IPS DF 4.7 (cell line): Measurements from ENCODE around the gene TAB2.

Experiments used
- DNase-seq: peaks from one replicate; pipeline ENCODE4 v3.0.0-alpha.2; 2013; ENCODE audit warnings: low spot score; ENCODE audit errors: extremely low read depth

The TAB2 gene

GRCh38 chr6:149409617-149410016, 92.1 kb downstream of the TAB2 start:
- no peak for DNase-seq

- DNase-seq = no peak
These were observed 93.0 kb downstream of the TAB2 start for GRCh38 chr6:149410557-149410956.

- DNase-seq = no peak
These were observed 96.5 kb downstream of the TAB2 start for GRCh38 chr6:149414009-149414408.

GRCh38 chr6:149414821-149415220, 97.3 kb downstream of the TAB2 start:
- no peak for DNase-seq

GRCh38 chr6:149419696-149420404, 102.3 kb downstream of the TAB2 start:
- no peak for DNase-seq

GRCh38 chr6:149421132-149421531, 103.6 kb downstream of the TAB2 start:
- DNase-seq = no peak

- DNase-seq = no peak
These were observed 105.1 kb downstream of the TAB2 start for GRCh38 chr6:149422581-149422980.

- no peak for DNase-seq
These were observed 106.5 kb downstream of the TAB2 start for GRCh38 chr6:149423964-149424440.

GRCh38 chr6:149425224-149425623, 107.7 kb downstream of the TAB2 start:
- DNase-seq = no peak

- DNase-seq = no peak
These were observed 108.2 kb downstream of the TAB2 start for GRCh38 chr6:149425754-149426153.

GRCh38 chr6:149428606-149429005, 111.1 kb downstream of the TAB2 start:
- no peak for DNase-seq

GRCh38 chr6:149429427-149430360, 112.2 kb downstream of the TAB2 start:
- no peak for DNase-seq

- peak; percentile 87 for DNase-seq
These were observed 114.6 kb downstream of the TAB2 start for GRCh38 chr6:149431905-149432775.

GRCh38 chr6:149433405-149433804, 115.9 kb downstream of the TAB2 start:
- no peak for DNase-seq

GRCh38 chr6:149433881-149434280, 116.4 kb downstream of the TAB2 start:
- DNase-seq = no peak

- DNase-seq = no peak
These were observed 118.5 kb downstream of the TAB2 start for GRCh38 chr6:149435919-149436586.

- DNase-seq = no peak
These were observed 119.1 kb downstream of the TAB2 start for GRCh38 chr6:149436647-149437046.

- no peak for DNase-seq
These were observed 119.7 kb downstream of the TAB2 start for GRCh38 chr6:149437212-149437611.

GRCh38 chr6:149438855-149439254, 121.3 kb downstream of the TAB2 start:
- no peak for DNase-seq

GRCh38 chr6:149439626-149440025, 122.1 kb downstream of the TAB2 start:
- DNase-seq = no peak
